C4-2B (cell line): ENCODE data around the gene MROH9.

ENCODE experiments used
- H3K27ac ChIP-seq: fragments of 450-650 bp; 2 replicates; pipeline ENCODE4 v1.5.1; 2017
- CTCF ChIP-seq: fragments of 450-650 bp; conservative IDR thresholded peaks from 2 replicates; pipeline ENCODE4 v1.5.1; 2017; ENCODE audit warnings: mild to moderate bottlenecking
- ZFX ChIP-seq: fragments of 450-650 bp; IDR thresholded peaks from 2 replicates; pipeline ENCODE4 v1.6.1; 2017

The MROH9 gene

GRCh38 chr1:171014880-171015279 lies 79.5 kb downstream of the MROH9 start:
- H3K27ac ChIP-seq, result no peak overlapping the region
- TF ChIP-seq ZFX (no peak), CTCF (no peak)

GRCh38 chr1:171017426-171017825 lies 82.1 kb downstream of the MROH9 start:
- TF ChIP-seq CTCF (no peak), ZFX (no peak)
- no peak overlapping the region for H3K27ac ChIP-seq

- no peak overlapping the region for H3K27ac ChIP-seq
Measured at GRCh38 chr1:171019971-171020370, 84.6 kb downstream of the MROH9 start.

DNA sequence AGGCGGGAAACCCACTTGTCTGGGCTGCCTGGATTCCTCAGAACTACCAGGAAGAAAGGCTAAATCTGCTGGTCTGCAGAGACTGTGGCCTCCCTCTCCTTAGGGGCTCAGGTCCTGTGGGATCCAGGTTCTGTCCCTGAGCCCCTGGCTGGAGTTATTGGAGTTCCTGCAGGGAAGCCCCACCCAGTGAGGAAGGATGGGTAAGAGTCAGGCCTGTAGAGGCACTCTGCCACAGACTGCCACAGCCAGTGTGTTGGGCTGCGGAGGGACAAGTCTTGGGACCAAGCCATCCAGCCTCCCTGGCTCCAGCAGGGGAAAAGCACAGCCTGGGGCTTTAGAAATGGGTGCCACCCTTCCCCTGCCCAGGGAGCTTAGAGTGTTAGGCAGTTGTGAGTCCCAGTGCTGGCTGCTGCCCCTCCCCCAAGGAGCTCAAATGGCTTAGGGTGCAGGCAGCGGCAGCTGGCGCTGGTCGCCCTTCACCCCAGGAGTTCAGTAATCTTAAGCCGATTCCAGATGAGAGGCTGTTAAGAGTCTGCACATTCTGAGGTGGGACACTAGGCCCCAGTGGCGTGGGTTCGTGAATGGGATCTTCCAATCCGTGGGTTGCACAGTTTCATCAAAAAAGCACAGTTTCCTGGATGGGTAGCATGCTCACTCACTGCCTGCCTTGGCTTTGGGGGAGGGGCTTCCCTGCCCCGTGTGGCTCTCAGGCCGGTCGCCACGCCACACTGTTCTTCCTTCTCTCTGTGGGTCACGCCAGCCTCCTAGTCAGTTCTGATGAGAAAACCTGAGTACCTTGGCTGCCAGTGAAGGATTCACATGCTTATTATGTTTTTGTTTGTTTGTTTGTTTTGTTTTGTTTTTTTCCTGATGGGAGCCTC lies 97.7 kb downstream of the MROH9 start:
- H3K27ac ChIP-seq, result no peak overlapping the region
- no peak for TF ChIP-seq CTCF
- no peak for TF ChIP-seq ZFX

More at GRCh38 chr1:171019971-171020370, 84.6 kb downstream of the MROH9 start:
- TF ChIP-seq ZFX (no peak), CTCF (no peak)

DNA sequence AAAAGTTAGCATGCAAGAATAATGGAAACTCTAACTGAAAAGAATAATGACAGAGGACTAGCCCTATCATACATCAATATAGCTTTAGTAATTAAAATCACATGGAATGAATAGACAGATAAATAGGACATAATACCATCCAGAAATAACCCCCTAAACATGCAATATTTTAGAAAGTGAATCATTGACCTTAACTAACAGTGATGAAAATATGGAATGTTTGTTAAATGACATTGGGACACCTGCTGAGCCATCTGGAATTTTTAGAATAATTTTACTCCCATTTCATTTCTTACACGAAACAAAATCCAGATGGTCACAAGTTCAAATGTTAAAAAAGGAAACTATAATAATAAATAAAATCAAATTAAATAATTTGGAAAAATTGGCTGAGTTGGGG lies 102.3 kb downstream of the MROH9 start:
- no peak for TF ChIP-seq CTCF
- no peak for TF ChIP-seq ZFX
- H3K27ac ChIP-seq, result no peak overlapping the region

- TF ChIP-seq CTCF (no peak), ZFX (no peak)
- no peak overlapping the region for H3K27ac ChIP-seq
Measured at GRCh38 chr1:171038284-171038683, 103.0 kb downstream of the MROH9 start.

GRCh38 chr1:171048014-171048413 lies 112.7 kb downstream of the MROH9 start:
- TF ChIP-seq ZFX (no peak), CTCF (no peak)
- H3K27ac ChIP-seq, result no peak overlapping the region
